Measurements from ENCODE around the gene CARD14.
"Not testable (repeated sequence)": the region's sequence is repeated elsewhere in the genome, so short reads cannot be mapped to it uniquely, and the experiment has no call there.

CARD14 gene

DNA sequence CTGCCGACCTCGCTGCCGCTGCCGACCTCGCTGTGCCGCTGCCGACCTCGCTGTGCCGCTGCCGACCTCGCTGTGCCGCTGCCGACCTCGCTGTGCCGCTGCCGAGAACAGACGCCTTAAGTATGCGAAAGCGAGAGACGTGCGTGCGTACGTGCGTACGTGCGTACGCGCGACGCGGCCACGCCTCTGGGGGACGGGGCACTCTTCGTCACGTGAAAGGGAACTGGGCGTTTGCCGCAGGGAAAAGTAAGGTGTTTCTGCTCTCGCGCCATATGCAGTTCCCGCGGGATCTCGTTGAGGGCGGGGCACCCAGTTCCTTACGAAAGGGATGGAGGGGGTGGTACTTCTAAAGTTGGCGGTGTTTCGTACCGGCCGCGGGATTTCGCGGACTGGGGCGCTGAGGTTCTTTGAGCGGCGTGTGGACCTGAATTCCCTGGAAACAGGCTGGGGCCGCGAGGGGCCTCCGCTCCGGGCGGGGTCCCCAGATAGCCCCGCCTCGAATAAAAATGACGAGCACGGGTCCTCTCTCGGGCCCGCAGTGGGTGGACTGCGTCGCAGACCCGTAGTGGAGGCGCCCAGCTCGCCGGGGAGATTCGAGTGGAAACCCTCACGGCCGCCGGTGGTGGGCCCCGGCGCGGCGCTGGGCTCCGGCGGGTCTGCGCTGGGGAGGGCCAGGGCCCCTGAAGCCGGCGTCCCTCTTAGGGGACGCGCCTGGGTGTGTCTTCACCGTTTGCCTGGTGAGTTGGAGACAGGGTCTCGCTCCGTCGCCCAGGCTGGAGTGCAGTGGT lies 22.6 kb upstream of the CARD14 start, which contains the start of gene EIF4A3:
TSS of gene EIF4A3 (minus strand) at position 94 of the 788 bp plus-strand sequence. CDS start 167 bp downstream, outside the sequence.
- DNase-seq (ENCODE audit: low read depth) = peak; percentile 84

DNA sequence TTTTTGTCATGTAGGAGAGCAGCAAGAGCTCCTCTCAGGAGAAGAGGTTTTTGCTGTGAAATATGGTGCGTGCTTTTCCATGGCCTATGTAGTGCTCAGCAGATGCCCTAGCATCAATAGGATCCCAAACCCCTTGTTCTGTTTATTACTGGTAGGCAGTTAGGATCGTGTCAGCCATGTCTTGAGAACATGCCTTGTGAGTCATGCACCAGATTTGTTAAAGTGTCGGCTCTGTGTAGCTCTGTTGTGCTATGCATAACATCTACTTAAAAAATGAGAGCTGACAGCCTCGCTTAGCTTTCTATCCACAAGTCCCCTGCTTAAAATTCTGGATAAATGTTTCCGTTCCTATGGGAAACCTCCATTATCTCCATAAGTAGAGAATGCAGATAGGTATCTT lies 18.5 kb upstream of the CARD14 start:
- no peak for DNase-seq (ENCODE audit: low read depth)

DNA sequence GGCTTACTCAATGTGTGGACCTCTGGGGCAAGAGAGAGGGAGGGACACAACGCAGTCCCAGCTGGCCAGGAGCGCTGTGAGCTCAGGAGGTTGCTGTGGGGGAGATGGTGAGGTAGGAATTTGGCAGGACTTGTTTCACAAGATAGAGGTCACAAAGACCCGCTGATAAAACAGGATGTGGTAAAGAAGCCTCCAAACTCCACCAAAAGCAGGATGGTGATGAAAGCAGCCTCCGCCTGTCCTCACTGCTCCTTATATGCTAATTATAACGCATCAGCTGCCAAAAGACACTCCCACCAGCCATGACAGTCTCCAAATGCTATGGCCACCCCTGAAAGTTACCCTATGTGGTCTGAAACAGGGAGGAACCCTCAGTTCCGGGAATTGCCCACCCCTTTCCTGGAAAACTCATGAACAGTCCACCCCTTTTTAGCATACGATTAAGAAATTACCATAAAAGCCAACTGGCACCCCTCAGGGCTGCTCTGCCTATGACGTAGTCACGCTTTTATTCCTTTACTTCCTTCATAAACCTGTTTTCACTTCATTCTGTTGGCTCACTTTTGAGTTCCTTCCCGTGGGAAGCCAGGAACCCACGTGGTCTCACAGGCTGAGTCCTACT lies 17.6 kb upstream of the CARD14 start:
- no peak for DNase-seq (ENCODE audit: low read depth)

DNA sequence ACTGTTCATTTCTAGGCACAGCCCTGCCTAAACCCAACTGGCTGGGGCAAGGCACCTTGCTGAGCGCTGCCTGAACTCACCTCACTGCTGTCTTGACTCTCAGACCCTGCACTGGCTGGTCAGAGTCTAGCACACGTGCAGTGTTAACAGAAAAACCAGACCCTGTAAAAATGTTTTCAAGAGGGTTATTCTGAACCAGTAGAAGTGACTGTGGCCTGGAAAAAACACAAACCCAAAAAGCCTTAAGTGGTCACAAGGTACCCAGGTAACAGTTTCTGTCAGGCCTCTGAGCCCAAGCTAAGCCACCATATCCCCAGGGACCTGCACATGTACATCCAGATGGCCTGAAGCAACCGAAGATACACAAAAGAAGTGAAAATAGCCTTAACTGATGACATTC lies 16.8 kb upstream of the CARD14 start:
- no peak for DNase-seq (ENCODE audit: low read depth)

DNA sequence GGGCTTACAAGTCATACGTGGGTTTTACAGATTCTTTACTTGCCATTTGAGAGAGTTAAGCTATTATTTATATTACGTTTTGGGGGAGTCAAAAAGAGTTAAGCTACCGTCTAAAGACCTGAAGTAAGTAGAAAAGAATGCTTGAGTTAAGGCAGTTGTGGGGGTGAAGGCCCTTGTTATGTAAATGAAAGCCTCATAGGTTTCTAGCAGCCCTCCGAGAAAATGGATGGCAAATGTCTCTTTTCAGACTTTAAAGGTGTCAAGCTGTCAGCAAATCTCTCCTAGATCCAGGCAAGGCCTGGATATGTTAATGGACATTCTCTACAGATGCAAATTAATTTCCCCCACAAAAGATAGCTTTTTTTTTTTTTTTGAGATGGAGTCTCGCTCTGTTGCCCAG lies 15.7 kb upstream of the CARD14 start:
- no peak for DNase-seq (ENCODE audit: low read depth)

DNA sequence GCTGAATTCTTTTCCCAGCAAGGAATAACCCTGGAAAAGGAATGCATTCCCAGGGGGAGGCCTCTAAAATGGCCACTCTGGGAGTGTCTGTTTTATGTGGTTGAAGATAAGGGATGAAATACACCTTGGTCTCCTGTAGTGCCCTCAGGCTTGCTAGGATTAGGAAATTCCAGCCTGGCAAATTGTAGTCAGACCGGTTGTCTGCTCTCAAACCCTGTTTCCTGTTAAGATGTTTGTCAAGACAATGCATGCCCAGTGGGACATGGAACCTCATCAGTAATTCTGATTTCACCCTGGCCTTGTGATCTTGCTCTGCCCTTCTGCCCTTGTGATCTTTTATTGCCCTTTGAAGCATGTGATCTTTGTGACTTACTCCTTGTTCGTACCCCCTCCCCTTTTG lies 14.2 kb upstream of the CARD14 start:
- DNase-seq (ENCODE audit: low read depth) = not testable (repeated sequence)

DNA sequence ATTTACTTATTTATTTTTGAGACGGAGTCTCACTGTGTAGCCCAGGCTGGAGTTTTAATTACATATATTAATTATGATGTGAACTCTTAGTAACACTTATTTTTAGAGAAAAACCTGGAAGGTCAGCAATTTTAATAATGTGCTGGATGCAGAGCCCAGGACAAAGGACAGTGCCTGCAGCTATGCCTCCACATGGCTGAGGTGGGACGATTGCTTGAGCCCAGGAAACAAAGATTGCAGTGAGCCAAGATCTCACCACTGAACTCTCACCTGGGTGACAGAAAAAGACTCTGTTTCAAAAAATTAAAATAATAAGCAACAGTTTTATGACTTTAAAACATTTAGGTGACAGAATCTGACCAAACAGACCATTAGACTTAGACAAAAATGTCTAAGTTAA lies 11.0 kb upstream of the CARD14 start:
- DNase-seq (ENCODE audit: low read depth) = no peak

DNA sequence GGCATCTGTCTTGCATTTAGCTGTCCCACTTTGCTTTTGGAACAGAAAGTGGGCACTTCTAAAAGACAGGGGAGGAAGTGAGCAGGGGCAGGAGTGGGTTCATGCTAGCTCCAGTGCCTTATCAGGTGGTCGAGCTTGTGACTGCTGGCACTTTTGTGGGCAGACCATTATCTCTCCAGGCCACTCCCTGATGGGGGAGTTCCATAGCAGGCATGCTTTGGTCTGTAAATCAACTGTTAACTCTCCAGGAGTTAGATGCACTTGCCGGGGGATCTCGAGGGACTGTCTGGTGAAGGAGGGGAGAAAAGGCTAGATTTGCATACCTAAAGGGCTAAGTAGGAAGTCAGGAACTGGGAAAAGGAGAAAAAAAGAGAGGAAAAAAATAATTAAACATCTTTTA lies 9.3 kb upstream of the CARD14 start:
- no peak for DNase-seq (ENCODE audit: low read depth)

DNA sequence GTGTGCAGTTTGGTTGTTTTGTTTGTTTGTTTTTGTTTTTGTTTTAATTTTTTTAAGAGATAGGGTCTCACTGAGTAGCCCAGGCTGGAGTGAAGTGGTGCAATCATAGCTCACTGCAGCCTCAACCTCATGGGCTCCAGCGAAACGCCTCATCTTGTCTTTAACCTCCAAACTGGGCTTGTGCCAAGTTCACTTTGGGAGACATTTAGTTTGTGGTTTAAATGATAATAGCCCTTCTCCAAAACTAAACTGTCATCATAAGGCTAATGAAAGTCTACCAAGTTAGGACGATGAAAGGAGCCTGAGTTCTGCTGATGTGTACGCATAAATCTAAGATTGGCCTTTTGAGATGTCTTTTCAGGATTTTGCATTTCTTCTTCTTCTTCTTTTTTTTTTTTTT lies 6.5 kb upstream of the CARD14 start:
- DNase-seq (ENCODE audit: low read depth) = no peak

DNA sequence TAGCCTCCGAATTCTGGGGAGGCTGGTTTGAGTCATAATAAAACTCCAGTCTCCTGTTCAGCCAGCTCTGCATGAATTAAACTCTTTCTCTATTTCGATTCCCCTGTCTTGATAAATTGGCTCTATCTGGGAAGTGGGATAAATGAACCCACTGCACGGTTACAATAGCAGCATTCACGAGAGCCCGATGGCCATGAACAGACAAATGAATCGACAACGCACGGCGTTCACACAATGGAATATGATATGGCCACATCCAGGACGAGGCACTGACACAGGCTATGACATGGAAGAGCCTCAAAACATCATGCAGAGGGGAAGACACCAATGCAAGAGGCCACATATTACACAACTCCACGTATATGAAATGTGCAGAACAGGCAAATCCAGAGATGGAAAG lies 5.6 kb upstream of the CARD14 start:
- no peak for DNase-seq (ENCODE audit: low read depth)

DNA sequence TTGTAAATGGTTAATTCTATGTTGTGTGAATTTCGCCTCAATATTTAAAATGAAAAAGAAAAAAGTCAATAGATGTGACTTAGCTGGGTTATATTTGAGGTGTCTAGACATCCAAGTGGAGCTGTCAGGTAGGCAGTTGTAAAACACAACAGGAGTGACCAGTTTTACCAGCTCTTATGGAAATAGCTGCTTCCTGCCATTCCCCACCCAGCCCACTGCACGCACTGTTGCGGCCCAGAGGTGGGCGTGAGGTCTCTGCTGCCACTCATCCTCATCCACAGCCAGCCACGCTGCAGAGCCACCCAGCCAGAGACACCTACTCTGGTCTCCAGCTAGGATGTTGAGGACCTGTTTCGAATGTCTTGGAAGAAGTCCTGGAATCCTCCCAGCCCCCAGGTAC lies 3.4 kb upstream of the CARD14 start:
- DNase-seq (ENCODE audit: low read depth) = no peak

DNA sequence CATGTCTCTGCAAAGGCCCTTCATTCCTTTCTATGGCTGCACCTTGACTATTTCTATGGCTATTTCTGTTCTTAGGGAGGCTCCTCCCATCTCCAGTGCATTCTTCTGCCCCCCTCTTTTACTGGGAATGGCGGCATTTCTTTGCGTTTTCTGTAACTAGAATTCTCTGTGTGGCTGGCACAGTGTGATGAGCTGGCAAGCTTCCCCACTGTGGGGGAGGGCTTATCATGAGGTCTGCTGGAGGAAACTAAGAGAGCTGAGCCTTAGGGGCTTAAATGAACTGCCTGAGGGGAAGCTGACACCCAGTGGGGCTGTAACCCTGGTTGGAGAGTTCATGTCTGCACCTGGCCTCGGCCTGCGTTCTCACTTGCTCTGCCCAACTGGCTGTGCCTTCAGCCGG lies 1.5 kb upstream of the CARD14 start:
- no peak for DNase-seq (ENCODE audit: low read depth)

DNA sequence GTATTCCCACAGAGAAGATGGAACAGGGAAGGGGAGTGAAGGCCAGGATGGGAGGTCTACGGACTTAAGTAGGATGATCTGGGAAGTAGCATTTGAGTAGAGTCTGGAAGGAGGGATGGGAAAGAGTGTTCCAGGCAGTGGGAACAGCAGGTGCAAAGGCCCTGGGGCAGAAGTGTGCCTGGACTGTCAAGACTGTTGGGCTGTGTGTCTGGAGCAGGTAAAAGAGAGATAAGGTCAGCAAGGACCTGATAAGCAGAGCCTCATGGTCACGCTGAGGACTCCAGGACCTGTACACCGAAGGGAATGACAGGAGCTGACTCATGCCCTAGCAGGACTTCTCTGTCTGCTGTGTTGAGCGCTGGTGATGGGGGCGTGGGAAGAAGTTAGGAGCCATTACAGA lies 723 bp upstream of the CARD14 start:
- DNase-seq (ENCODE audit: low read depth) = no peak

DNA sequence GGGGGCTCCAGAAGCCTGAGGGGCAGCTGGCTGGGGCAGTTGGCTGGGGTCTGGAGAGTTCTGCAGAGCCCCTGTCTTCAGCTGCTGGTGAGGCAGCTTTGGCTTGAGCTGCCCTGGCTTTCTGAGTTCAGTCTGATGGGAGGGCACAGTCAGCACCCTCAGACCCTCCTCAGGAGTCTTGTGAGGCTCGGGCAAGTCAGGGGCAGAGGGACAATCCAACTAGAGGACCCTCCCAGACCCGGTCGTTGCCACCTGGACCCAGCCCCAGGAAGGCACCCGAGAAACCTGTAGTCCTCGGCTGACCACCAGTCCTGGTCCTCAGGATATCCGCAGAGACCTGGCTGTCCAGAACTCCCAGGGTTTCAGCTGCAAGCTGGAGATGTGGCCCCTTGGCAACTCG lies 1.9 kb downstream of the CARD14 start:
- DNase-seq (ENCODE audit: low read depth) = no peak

DNA sequence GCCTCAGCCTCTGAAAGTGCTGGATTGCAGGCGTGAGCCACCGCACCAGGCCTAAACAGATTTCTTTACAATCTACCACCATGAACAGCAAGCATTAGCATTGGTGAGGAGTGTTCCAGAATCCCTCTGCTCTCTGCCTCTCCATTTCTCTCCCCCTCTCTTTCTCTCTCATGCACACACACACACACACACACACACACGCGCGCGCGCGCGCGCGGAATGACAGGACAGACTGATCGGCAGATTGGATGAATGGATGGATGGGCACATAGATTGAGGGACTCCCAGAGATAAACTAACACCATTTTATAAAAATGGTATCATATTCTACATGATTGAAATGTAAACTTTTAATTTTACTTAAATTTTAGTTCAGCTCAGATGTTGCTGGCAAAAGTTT lies 3.3 kb downstream of the CARD14 start:
- DNase-seq (ENCODE audit: low read depth) = no peak

DNA sequence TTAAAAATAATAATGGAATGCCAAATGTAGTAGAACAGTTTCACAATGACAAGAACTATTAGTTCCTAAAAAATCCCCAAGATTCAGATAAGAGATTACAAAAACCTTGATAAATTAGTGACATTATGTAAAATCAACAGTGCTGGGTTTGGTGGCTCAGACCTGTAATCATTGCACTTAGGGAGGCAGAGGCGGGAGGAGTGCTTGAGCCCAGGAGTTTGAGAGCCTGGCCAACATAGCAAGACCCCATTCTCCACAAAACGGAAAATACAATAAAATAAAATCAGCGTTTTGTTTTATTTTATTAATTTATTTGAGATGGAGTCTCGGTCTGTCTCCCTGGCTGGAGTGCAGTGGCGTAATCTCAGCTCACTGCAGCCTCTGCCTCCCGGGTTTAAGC lies 4.1 kb downstream of the CARD14 start:
- DNase-seq (ENCODE audit: low read depth) = no peak

DNA sequence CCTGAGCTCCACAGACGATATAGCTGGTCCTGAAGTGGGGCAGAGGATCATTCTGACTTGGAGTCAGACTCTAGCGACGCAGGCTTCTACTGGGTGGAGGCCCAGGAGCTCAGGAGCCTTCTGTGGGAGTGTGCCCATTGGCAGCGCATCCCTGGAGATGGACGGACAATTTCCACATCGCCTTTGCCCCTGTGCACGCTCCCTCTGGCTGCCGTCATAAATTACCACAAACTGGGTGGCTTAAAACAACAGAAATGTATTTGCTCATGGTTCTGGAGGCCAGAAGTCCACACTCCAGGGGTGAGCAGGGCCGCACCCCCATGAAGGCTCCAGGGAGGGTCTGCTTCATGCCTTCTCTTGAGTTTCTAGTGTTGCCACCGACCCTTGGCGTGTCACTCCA lies 6.9 kb downstream of the CARD14 start:
- no peak for DNase-seq (ENCODE audit: low read depth)

DNA sequence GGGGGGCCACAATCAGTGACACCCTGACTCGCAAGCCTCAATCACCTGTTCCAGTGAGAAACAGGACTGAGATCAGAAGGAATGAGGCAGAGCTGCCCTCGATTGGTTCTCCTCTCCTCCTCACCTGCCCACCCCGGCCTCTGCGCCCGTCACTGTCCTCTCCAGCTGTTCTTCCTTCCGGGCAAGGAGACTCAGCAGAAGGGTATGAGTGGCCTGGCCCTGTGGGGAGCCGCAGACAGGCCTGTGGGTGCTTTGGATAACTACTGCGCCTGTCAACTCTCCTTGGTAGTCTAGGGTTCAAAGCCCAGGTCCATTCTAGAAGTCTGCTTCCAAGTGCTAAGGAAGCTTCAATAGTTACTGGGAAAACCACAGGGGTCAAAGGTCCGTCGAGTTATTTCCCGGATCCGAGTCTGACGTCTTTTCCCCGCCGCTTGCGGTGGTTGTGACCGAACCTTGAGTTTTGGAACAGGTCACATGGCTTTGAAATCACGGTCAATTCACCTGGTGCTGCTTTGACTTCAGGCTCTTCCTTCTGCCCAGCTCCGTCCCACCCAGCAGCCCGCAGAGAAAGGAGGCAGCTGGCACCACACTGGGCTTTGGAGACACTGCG lies 8.3 kb downstream of the CARD14 start:
- DNase-seq (ENCODE audit: low read depth) = no peak

DNA sequence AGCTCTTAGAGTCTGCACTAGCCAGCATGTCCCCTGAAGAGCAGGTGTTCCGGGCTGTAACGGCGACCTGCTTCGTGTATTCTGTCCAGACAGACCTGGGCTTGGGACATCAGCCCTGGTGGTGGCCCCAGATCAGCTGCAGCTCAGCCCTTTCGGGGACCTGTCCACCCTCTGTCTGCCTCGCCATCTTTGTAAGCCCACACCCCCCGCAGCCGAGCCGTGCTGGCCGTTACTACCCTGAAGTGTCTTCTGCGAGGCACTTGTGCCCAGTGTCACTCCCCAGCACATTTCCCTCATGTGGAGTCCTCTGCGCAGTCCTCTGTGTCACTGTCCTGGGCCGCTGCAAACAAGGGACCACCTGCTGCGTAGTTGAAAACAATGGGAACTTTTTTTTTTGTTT lies 10.4 kb downstream of the CARD14 start:
- no peak for DNase-seq (ENCODE audit: low read depth)

DNA sequence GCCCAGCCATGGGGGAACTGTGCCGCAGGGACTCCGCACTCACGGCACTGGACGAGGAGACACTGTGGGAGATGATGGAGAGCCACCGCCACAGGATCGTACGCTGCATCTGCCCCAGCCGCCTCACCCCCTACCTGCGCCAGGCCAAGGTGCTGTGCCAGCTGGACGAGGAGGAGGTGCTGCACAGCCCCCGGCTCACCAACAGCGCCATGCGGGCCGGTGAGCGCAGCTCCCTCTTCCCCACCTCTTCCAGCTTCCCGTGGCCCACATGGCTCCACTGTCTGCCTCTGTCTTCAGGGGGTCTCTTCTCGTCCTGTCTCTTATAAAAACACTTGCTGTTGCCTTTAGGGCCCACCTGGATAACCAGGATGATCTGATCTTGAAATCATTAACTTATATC lies 11.6 kb downstream of the CARD14 start:
- DNase-seq (ENCODE audit: low read depth) = no peak

DNA sequence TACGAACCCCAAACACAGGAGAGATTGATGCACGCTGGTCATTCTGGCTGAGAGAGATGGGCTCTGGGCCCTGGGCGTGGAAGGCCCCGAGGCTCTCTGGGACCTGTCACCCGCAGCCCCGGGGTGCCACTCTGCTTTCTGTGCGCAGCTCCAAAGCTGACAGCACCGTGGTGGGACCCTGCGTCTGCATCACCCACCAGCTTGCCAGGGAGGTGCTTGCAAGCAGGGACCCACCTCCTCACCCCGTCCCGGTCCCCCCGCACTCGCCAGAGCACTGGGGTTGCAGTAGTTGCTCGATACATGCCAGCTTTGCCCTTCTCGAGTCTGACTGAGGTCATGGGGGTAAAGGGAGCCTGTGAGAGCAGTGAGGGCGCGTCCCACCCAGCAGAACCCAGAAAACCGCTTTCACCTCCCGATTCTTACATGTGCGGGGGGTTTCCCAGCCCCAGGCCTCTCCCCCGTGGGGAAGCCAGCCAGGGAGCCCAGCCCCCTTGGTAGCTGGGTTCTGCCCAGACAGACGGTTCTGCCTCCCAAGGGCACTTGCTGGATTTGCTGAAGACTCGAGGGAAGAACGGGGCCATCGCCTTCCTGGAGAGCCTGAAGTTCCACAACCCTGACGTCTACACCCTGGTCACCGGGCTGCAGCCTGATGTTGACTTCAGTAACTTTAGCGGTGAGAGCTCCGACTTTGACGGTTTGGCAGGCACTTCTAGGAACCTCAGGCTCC lies 12.5 kb downstream of the CARD14 start:
- DNase-seq (ENCODE audit: low read depth) = no peak

DNA sequence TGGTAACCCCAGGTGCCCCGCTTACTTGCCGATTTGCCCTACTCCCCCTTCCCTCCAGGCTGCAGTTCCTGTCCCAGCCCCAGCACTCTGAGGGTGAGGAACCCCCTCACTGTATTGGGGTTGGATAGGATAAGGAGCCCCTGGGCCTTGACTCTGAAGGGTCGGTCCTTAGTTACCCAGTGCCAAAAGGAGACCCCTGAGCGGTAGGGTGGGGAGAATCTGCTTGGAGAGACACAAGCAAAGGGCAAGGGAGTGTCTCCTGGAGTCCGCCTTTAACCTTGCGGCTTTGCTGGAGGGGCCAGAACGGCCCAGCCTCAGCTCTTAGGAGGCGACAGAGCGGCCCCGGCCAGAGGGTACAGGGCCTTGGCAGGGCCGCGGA lies 13.0 kb downstream of the CARD14 start:
- no peak for DNase-seq (ENCODE audit: low read depth)

Measured in stimulated activated CD8-positive, alpha-beta memory T cell treated with anti-CD3 and anti-CD28 coated beads, Interleukin-15, amount 100 ng/mL, for 24 hours (primary cell).